Activated CD8-positive, alpha-beta T cell treated with anti-CD3 and anti-CD28 coated beads, Interleukin-2, amount 10 ng/mL, durations not matched to agents 7 days and 5 days (primary cell): Measurements from ENCODE around the gene LGALS13. TPM values are rescaled to one million over a fixed set of nuclear protein-coding genes. Genes with fewer than 3 reads are reported as not detected.

Experiments
- ATAC-seq: fragments of 150-1000 bp; cut with Tn5 transposase; one replicate; pipeline ENCODE4 v1.10.0; 2021; ENCODE audit warnings: moderate library complexity
- CTCF ChIA-PET: fragments of 350-600 bp; sonication (Branson Sonifier 250); formaldehyde crosslinking; loops from one replicate; lab custom pipeline; 2021; ENCODE audit warnings: antibody characterized with exemption; lab: Charles Lee
- POLR2A ChIA-PET: fragments of 350-600 bp; sonication (Branson Sonifier 250); formaldehyde crosslinking; loops from one replicate; lab custom pipeline; 2021; ENCODE audit warnings: antibody characterized with exemption; lab: Charles Lee
- DNase-seq: peaks from one replicate; pipeline ENCODE4 v3.0.0-alpha.2; 2020
- H3K27ac Mint-ChIP-seq: one replicate; pipeline ENCODE4 v1.8.0; 2021; ENCODE audit warnings: mild to moderate bottlenecking, mixed read lengths
- H3K27me3 Mint-ChIP-seq: one replicate; pipeline ENCODE4 v1.8.0; 2021; ENCODE audit warnings: low read depth, mixed read lengths
- H3K36me3 Mint-ChIP-seq: one replicate; pipeline ENCODE4 v1.8.0; 2021; ENCODE audit warnings: low read depth, mixed read lengths
- H3K4me1 Mint-ChIP-seq: one replicate; pipeline ENCODE4 v1.8.0; 2021; ENCODE audit warnings: low read depth, mixed read lengths
- H3K4me3 Mint-ChIP-seq: one replicate; pipeline ENCODE4 v1.8.0; 2021; ENCODE audit warnings: mild to moderate bottlenecking, mixed read lengths
- H3K9me3 Mint-ChIP-seq: one replicate; pipeline ENCODE4 v1.8.0; 2022; ENCODE audit warnings: mixed read lengths; ENCODE audit not compliant: insufficient read depth
- total RNA-seq, 2 experiments: library from RNA; stranded (reverse); gene quantifications; one replicate each; pipeline ENCODE4 v1.2.3, GENCODE V29; 2021

The LGALS13 gene
- total RNA-seq, 2 experiments from 2014 or later: not detected

GRCh38 chr19:39587496-39587895, 14.8 kb upstream of the LGALS13 start:
- H3K36me3 Mint-ChIP-seq: no peaks in the 10 kb centered on the region
- no peak overlapping the region for H3K4me3 Mint-ChIP-seq
- H3K27me3 Mint-ChIP-seq: peaks cover 11% of the 10 kb centered on the region
- no peaks in the 10 kb centered on the region for H3K9me3 Mint-ChIP-seq
- no peaks in the 10 kb centered on the region for H3K4me1 Mint-ChIP-seq
- ATAC-seq (no peak), DNase-seq (no peak)
- no peak overlapping the region for H3K27ac Mint-ChIP-seq
- ChIA-PET POLR2A (no interaction called here), CTCF (no interaction called here)

- Mint-ChIP-seq H3K27ac (no peak overlapping the region), H3K27me3 (peaks cover 13% of the 10 kb centered on the region), H3K9me3 (no peaks in the 10 kb centered on the region), H3K4me1 (no peaks in the 10 kb centered on the region), H3K36me3 (no peaks in the 10 kb centered on the region), H3K4me3 (no peak overlapping the region)
- ChIA-PET CTCF (interaction anchor here (0.7 kb wide), 1 partner anchor 181 kb away, joined by 3 read pairs; no protein-coding TSS in a partner anchor), POLR2A (no interaction called here)
- ATAC-seq: no peak
- no peak for DNase-seq
Measured at GRCh38 chr19:39588066-39588465, 14.3 kb upstream of the LGALS13 start.

- H3K27ac Mint-ChIP-seq: no peak overlapping the region
- peak; percentile 36 for DNase-seq
- no peaks in the 10 kb centered on the region for H3K4me1 Mint-ChIP-seq
- ChIA-PET CTCF (interaction anchor here (0.9 kb wide), 1 partner anchor 37 kb away, joined by 3 read pairs; no protein-coding TSS in a partner anchor), POLR2A (interaction anchor here (0.7 kb wide), 1 partner anchor 42 kb away, joined by 3 read pairs; no protein-coding TSS in a partner anchor)
- H3K27me3 Mint-ChIP-seq: peaks cover 13% of the 10 kb centered on the region
- H3K36me3 Mint-ChIP-seq: no peaks in the 10 kb centered on the region
- H3K4me3 Mint-ChIP-seq: no peak overlapping the region
- H3K9me3 Mint-ChIP-seq: no peaks in the 10 kb centered on the region
- ATAC-seq: no peak
Measured at GRCh38 chr19:39590265-39590664, 12.1 kb upstream of the LGALS13 start.

- Mint-ChIP-seq H3K27me3 (peaks cover 7% of the 10 kb centered on the region), H3K27ac (no peak overlapping the region), H3K9me3 (no peaks in the 10 kb centered on the region), H3K4me3 (no peak overlapping the region), H3K36me3 (no peaks in the 10 kb centered on the region), H3K4me1 (no peaks in the 10 kb centered on the region)
- CTCF ChIA-PET: no interaction called here
- POLR2A ChIA-PET: no interaction called here
- DNase-seq (no peak), ATAC-seq (no peak)
Measured at GRCh38 chr19:39592381-39592780, 9.9 kb upstream of the LGALS13 start.

GRCh38 chr19:39595950-39596349, 6.4 kb upstream of the LGALS13 start:
- POLR2A ChIA-PET: no interaction called here
- H3K27ac Mint-ChIP-seq: no peak overlapping the region
- DNase-seq (no peak), ATAC-seq (no peak)
- no peak overlapping the region for H3K4me3 Mint-ChIP-seq
- no peaks in the 10 kb centered on the region for H3K4me1 Mint-ChIP-seq
- no peaks in the 10 kb centered on the region for H3K36me3 Mint-ChIP-seq
- H3K9me3 Mint-ChIP-seq: no peaks in the 10 kb centered on the region
- CTCF ChIA-PET: no interaction called here
- H3K27me3 Mint-ChIP-seq: peaks cover 8% of the 10 kb centered on the region

- DNase-seq (no peak), ATAC-seq (no peak)
- Mint-ChIP-seq H3K36me3 (no peaks in the 10 kb centered on the region), H3K27me3 (peaks cover 7% of the 10 kb centered on the region), H3K4me1 (no peaks in the 10 kb centered on the region), H3K27ac (no peak overlapping the region), H3K4me3 (no peak overlapping the region), H3K9me3 (no peaks in the 10 kb centered on the region)
- CTCF ChIA-PET: no interaction called here
- POLR2A ChIA-PET: no interaction called here
Measured at GRCh38 chr19:39596911-39597310, 5.4 kb upstream of the LGALS13 start.

- H3K9me3 Mint-ChIP-seq: no peaks in the 10 kb centered on the region
- no peak overlapping the region for H3K4me3 Mint-ChIP-seq
- POLR2A ChIA-PET: no interaction called here
- H3K27ac Mint-ChIP-seq: no peak overlapping the region
- H3K27me3 Mint-ChIP-seq: peaks cover 6% of the 10 kb centered on the region
- CTCF ChIA-PET: no interaction called here
- no peaks in the 10 kb centered on the region for H3K4me1 Mint-ChIP-seq
- ATAC-seq (no peak), DNase-seq (peak; percentile 58)
- no peaks in the 10 kb centered on the region for H3K36me3 Mint-ChIP-seq
Measured at GRCh38 chr19:39599116-39599515, 3.2 kb upstream of the LGALS13 start.

- DNase-seq (no peak), ATAC-seq (no peak)
- Mint-ChIP-seq H3K27ac (no peak overlapping the region), H3K4me3 (no peak overlapping the region), H3K9me3 (no peaks in the 10 kb centered on the region), H3K4me1 (no peaks in the 10 kb centered on the region), H3K27me3 (peaks cover 6% of the 10 kb centered on the region), H3K36me3 (no peaks in the 10 kb centered on the region)
- ChIA-PET CTCF (no interaction called here), POLR2A (no interaction called here)
Measured at GRCh38 chr19:39603825-39604224, 1.5 kb downstream of the LGALS13 start.

GRCh38 chr19:39607021-39607420, 4.7 kb downstream of the LGALS13 start:
- no peak for ATAC-seq
- POLR2A ChIA-PET: no interaction called here
- Mint-ChIP-seq H3K27me3 (peaks cover 2% of the 10 kb centered on the region), H3K36me3 (no peaks in the 10 kb centered on the region), H3K4me3 (no peak overlapping the region), H3K4me1 (no peaks in the 10 kb centered on the region), H3K9me3 (no peaks in the 10 kb centered on the region), H3K27ac (no peak overlapping the region)
- DNase-seq: no peak
- CTCF ChIA-PET: no interaction called here

- no peaks in the 10 kb centered on the region for H3K36me3 Mint-ChIP-seq
- CTCF ChIA-PET: no interaction called here
- DNase-seq (no peak), ATAC-seq (no peak)
- H3K9me3 Mint-ChIP-seq: no peaks in the 10 kb centered on the region
- no peak overlapping the region for H3K27ac Mint-ChIP-seq
- no peak overlapping the region for H3K4me3 Mint-ChIP-seq
- H3K27me3 Mint-ChIP-seq: peaks cover 4% of the 10 kb centered on the region
- POLR2A ChIA-PET: no interaction called here
- H3K4me1 Mint-ChIP-seq: no peaks in the 10 kb centered on the region
Measured at GRCh38 chr19:39607561-39607960, 5.2 kb downstream of the LGALS13 start.

- H3K4me1 Mint-ChIP-seq: peaks cover 8% of the 10 kb centered on the region
- H3K36me3 Mint-ChIP-seq: no peaks in the 10 kb centered on the region
- ChIA-PET CTCF (no interaction called here), POLR2A (no interaction called here)
- H3K9me3 Mint-ChIP-seq: peaks cover 8% of the 10 kb centered on the region
- peaks cover 21% of the 10 kb centered on the region for H3K27me3 Mint-ChIP-seq
- H3K27ac Mint-ChIP-seq: no peak overlapping the region
- DNase-seq (no peak), ATAC-seq (no peak)
- H3K4me3 Mint-ChIP-seq: no peak overlapping the region
Measured at GRCh38 chr19:39613597-39613996, 11.3 kb downstream of the LGALS13 start.

- H3K27me3 Mint-ChIP-seq: peaks cover 43% of the 10 kb centered on the region
- no peaks in the 10 kb centered on the region for H3K36me3 Mint-ChIP-seq
- CTCF ChIA-PET: no interaction called here
- POLR2A ChIA-PET: no interaction called here
- no peak overlapping the region for H3K4me3 Mint-ChIP-seq
- peaks cover 8% of the 10 kb centered on the region for H3K4me1 Mint-ChIP-seq
- peaks cover 8% of the 10 kb centered on the region for H3K9me3 Mint-ChIP-seq
- no peak for ATAC-seq
- no peak for DNase-seq
- no peak overlapping the region for H3K27ac Mint-ChIP-seq
Measured at GRCh38 chr19:39617745-39618144, 15.4 kb downstream of the LGALS13 start.

- no peak for ATAC-seq
- no peaks in the 10 kb centered on the region for H3K9me3 Mint-ChIP-seq
- peaks cover 51% of the 10 kb centered on the region for H3K27me3 Mint-ChIP-seq
- ChIA-PET POLR2A (no interaction called here), CTCF (no interaction called here)
- no peaks in the 10 kb centered on the region for H3K36me3 Mint-ChIP-seq
- H3K4me1 Mint-ChIP-seq: no peaks in the 10 kb centered on the region
- H3K4me3 Mint-ChIP-seq: no peak overlapping the region
- no peak for DNase-seq
- H3K27ac Mint-ChIP-seq: no peak overlapping the region
Measured at GRCh38 chr19:39623946-39624345, 21.6 kb downstream of the LGALS13 start.
